Esophagus muscularis mucosa (tissue), 4 donors: ENCODE results near the gene CD82.

Source experiments
- EP300 ChIP-seq: sonication (generic); formaldehyde crosslinking; IDR thresholded peaks from one replicate; pipeline ENCODE4 v1.6.1; 2017; ENCODE audit warnings: antibody characterized with exemption
- POLR2A ChIP-seq: fragments of 450-650 bp; IDR thresholded peaks from one replicate; pipeline ENCODE4 v1.6.1; 2017; ENCODE audit warnings: antibody characterized with exemption, moderate library complexity, mild to moderate bottlenecking, low read depth
- POLR2AphosphoS5 ChIP-seq, 2 donors: sonication (generic); formaldehyde crosslinking; IDR thresholded peaks; one replicate each; pipeline ENCODE4 v1.6.1; 2017; ENCODE audit warnings: antibody characterized with exemption in 2 of 2
- TF ChIP-seq, protein P1 (sequence below), 3 experiments: fragments of 200-600 bp in 2 of 3; fragments of 450-650 bp in 1 of 3; sonication (generic) in 2 of 3; IDR thresholded peaks; one replicate each; pipeline ENCODE4 v1.5.1; 2017 to 2019; ENCODE audit warnings: antibody characterized with exemption in 3 of 3, mild to moderate bottlenecking in 2 of 3, moderate library complexity in 1 of 3

DNA sequence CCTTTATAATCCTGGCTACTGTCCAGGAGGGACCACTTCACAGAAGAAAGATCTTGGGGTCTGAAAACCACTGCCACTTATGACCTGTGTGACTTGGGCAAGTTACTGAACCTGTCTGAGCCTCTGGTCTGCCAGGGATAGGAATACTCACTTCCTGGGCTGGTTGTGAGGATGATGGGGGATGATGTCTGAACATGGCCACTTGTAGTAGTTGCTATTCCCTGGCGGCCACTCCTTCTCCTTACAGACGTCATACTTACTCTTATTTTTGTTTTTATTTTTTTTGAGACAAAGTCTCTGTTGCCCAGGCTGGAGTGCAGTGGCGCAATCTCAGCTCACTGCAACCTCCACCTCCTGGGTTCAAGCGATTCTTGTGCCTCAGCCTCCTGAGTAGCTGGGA lies 26.1 kb downstream of the CD82 start:
- TF ChIP-seq, protein P1, sequence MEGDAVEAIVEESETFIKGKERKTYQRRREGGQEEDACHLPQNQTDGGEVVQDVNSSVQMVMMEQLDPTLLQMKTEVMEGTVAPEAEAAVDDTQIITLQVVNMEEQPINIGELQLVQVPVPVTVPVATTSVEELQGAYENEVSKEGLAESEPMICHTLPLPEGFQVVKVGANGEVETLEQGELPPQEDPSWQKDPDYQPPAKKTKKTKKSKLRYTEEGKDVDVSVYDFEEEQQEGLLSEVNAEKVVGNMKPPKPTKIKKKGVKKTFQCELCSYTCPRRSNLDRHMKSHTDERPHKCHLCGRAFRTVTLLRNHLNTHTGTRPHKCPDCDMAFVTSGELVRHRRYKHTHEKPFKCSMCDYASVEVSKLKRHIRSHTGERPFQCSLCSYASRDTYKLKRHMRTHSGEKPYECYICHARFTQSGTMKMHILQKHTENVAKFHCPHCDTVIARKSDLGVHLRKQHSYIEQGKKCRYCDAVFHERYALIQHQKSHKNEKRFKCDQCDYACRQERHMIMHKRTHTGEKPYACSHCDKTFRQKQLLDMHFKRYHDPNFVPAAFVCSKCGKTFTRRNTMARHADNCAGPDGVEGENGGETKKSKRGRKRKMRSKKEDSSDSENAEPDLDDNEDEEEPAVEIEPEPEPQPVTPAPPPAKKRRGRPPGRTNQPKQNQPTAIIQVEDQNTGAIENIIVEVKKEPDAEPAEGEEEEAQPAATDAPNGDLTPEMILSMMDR (IDR thresholded peaks at IDR 0.05): no peak
- TF ChIP-seq POLR2A (no peak), POLR2AphosphoS5 (IDR thresholded peaks at IDR 0.05) (no peak), EP300 (no peak)
